GM13977 (cell line): ENCODE results near the gene ZPLD1.

ENCODE experiments used
- DNase-seq: peaks from one replicate; pipeline ENCODE4 v3.0.0; 2012; ENCODE audit warnings: low spot score
- CTCF ChIP-seq: IDR thresholded peaks from 2 replicates; pipeline ENCODE4 v1.5.1; 2012; ENCODE audit warnings: mild to moderate bottlenecking, control low read depth; ENCODE audit not compliant: insufficient read depth; ENCODE audit errors: extremely low read depth, missing control alignments
- in situ Hi-C: fragments of 300-500 bp; cut with MboI; formaldehyde crosslinking; loops from one replicate; pipeline ENCODE4 v1.12.0; 2022; ENCODE audit warnings: low sequenced_read_pairs, low pct_unique_long_range_greater_than_20kb, mixed read lengths, inconsistent platforms; ENCODE audit not compliant: unreplicated experiment

The ZPLD1 gene

GRCh38 chr3:102483556-102483955 lies 48.7 kb downstream of the ZPLD1 start:
- DNase-seq: no peak
- in situ Hi-C loops: no loop called here
- TF ChIP-seq CTCF: no peak

- DNase-seq: no peak
- no peak for TF ChIP-seq CTCF
- in situ Hi-C loops: no loop called here
Observed at GRCh38 chr3:102484363-102484762, 49.5 kb downstream of the ZPLD1 start.

GRCh38 chr3:102485701-102486100 lies 50.9 kb downstream of the ZPLD1 start:
- TF ChIP-seq CTCF: no peak
- in situ Hi-C loops: no loop called here
- DNase-seq: no peak

- in situ Hi-C loops: no loop called here
- DNase-seq: no peak
- TF ChIP-seq CTCF: no peak
Observed at GRCh38 chr3:102488331-102488730, 53.5 kb downstream of the ZPLD1 start.

GRCh38 chr3:102492300-102492699 lies 57.5 kb downstream of the ZPLD1 start:
- TF ChIP-seq CTCF: no peak
- in situ Hi-C loops: no loop called here
- DNase-seq: no peak

GRCh38 chr3:102497571-102497970 lies 62.8 kb downstream of the ZPLD1 start:
- no peak for TF ChIP-seq CTCF
- in situ Hi-C loops: no loop called here
- no peak for DNase-seq

- in situ Hi-C loops: no loop called here
- DNase-seq: no peak
- no peak for TF ChIP-seq CTCF
Observed at GRCh38 chr3:102505542-102505941, 70.7 kb downstream of the ZPLD1 start.
